PC-3 (cell line): ENCODE data around the gene RGS3. TPM values are rescaled to one million over a fixed set of nuclear protein-coding genes. Genes with fewer than 3 reads are reported as not detected.

Experiments used
- ATAC-seq: fragments of 200-7000 bp; cut with Tn5 transposase; 2 replicates; pipeline ENCODE4 v1.9.1; 2020; ENCODE audit warnings: mild to moderate bottlenecking, moderate library complexity
- BruUV-seq: library from RNA; stranded (reverse); fragments of 400-500 nt; replicated peaks from 2 replicates; lab custom pipeline; 2021; lab: Mats Ljungman, UMichigan
- CTCF ChIA-PET: fragments of 300-600 bp; sonication (Branson Sonifier 250); formaldehyde crosslinking; loops from one replicate; lab custom pipeline; 2022; ENCODE audit warnings: antibody characterized with exemption; lab: Charles Lee
- POLR2A ChIA-PET: fragments of 300-600 bp; sonication (Branson Sonifier 250); formaldehyde crosslinking; loops from one replicate; lab custom pipeline; 2022; ENCODE audit warnings: antibody characterized with exemption; ENCODE audit not compliant: unreplicated experiment; lab: Charles Lee
- DNase-seq: peaks from one replicate; pipeline ENCODE4 v3.0.0-alpha.2; 2015
- H2AFZ ChIP-seq: fragments of 300-600 bp; sonication (generic); 2 replicates; pipeline ENCODE4 v1.6.0; 2016; ENCODE audit warnings: antibody characterized with exemption, low read length
- H3F3A ChIP-seq: fragments of 300-600 bp; sonication (generic); one replicate; pipeline ENCODE4 v1.6.0; 2017; ENCODE audit warnings: antibody characterized with exemption, low read length, control low read depth, mild to moderate bottlenecking; ENCODE audit not compliant: unreplicated experiment
- H3K27ac ChIP-seq: fragments of 300-600 bp; sonication (generic); 2 replicates; pipeline ENCODE4 v1.5.1; 2016; ENCODE audit warnings: mild to moderate bottlenecking, low read length
- H3K27me3 ChIP-seq: fragments of 300-600 bp; sonication (generic); 2 replicates; pipeline ENCODE4 v1.6.1; 2016; ENCODE audit warnings: low read length, mixed read lengths
- H3K36me3 ChIP-seq: fragments of 300-600 bp; sonication (generic); 2 replicates; pipeline ENCODE4 v1.6.1; 2016; ENCODE audit warnings: low read depth, mixed run types, low read length, mixed read lengths
- H3K4me1 ChIP-seq: fragments of 300-600 bp; sonication (generic); 2 replicates; pipeline ENCODE4 v1.5.1; 2016; ENCODE audit warnings: low read length; ENCODE audit not compliant: insufficient read depth
- H3K4me2 ChIP-seq: fragments of 300-600 bp; sonication (generic); 2 replicates; pipeline ENCODE4 v1.6.0; 2016; ENCODE audit warnings: low read length
- H3K4me3 ChIP-seq: fragments of 300-600 bp; sonication (generic); 2 replicates; pipeline ENCODE4 v1.5.1; 2016; ENCODE audit warnings: mild to moderate bottlenecking, low read length, mixed read lengths
- H3K79me2 ChIP-seq: fragments of 300-600 bp; sonication (generic); 2 replicates; pipeline ENCODE4 v1.6.1; 2017; ENCODE audit warnings: low read length, mixed read lengths
- H3K9ac ChIP-seq: fragments of 300-600 bp; sonication (generic); 2 replicates; pipeline ENCODE4 v1.6.0; 2016; ENCODE audit warnings: mild to moderate bottlenecking, low read length
- H3K9me2 ChIP-seq: fragments of 300-600 bp; sonication (generic); replicated peaks from 2 replicates; pipeline ENCODE4 v1.6.1; 2016; ENCODE audit warnings: mixed run types, low read length, mixed read lengths
- H3K9me3 ChIP-seq: fragments of 300-600 bp; sonication (generic); 2 replicates; pipeline ENCODE4 v1.6.1; 2016; ENCODE audit warnings: low read length, mixed read lengths
- H4K20me1 ChIP-seq: fragments of 300-600 bp; sonication (generic); 2 replicates; pipeline ENCODE4 v1.6.1; 2016; ENCODE audit warnings: low read length, mixed read lengths
- CTCF ChIP-seq: fragments of 300-600 bp; sonication (generic); conservative IDR thresholded peaks from 2 replicates; pipeline ENCODE4 v1.5.1; 2017; ENCODE audit warnings: antibody characterized with exemption, low read depth, mild to moderate bottlenecking, low read length
- EZH2 ChIP-seq: fragments of 300-600 bp; sonication (generic); IDR thresholded peaks from one replicate; pipeline ENCODE4 v1.6.1; 2017; ENCODE audit warnings: antibody characterized with exemption, mild to moderate bottlenecking, low read length; ENCODE audit not compliant: unreplicated experiment
- EZH2phosphoT487 ChIP-seq: fragments of 300-600 bp; sonication (generic); IDR thresholded peaks from 2 replicates; pipeline ENCODE4 v1.6.1; 2018; ENCODE audit warnings: mild to moderate bottlenecking, antibody characterized with exemption, low read length, borderline replicate concordance
- intact Hi-C: fragments of 100-400 bp; cut with micrococcal nuclease; formaldehyde crosslinking; loops from 2 replicates; pipeline ENCODE4 v1.9.0; 2023
- total RNA-seq: library from RNA; depleted of rRNA; stranded (reverse); fragments of >200 nt; gene quantifications from 2 replicates; pipeline ENCODE4 v1.2.3, GENCODE V29; 2014

The RGS3 gene
- total RNA-seq, 1 experiment from 2014 or later = 26.3 TPM

- H3K4me2 ChIP-seq = no peak overlapping the region
- no peaks in the 10 kb centered on the region for H3F3A ChIP-seq
- intact Hi-C loops = no loop called here
- no peaks in the 10 kb centered on the region for H3K27me3 ChIP-seq
- ChIA-PET CTCF (no interaction called here), POLR2A (no interaction called here)
- H3K4me3 ChIP-seq = no peak overlapping the region
- no peak overlapping the region for H3K27ac ChIP-seq
- DNase-seq = no peak
- H3K79me2 ChIP-seq = no peaks in the 10 kb centered on the region
- ATAC-seq = no peak
- TF ChIP-seq EZH2 = no peak
- TF ChIP-seq CTCF = no peak
- no peak for TF ChIP-seq EZH2phosphoT487
- BruUV-seq = no TSS peak
- H4K20me1 ChIP-seq = no peaks in the 10 kb centered on the region
- H3K9me3 ChIP-seq = no peaks in the 10 kb centered on the region
- H3K9me2 ChIP-seq = no peaks in the 10 kb centered on the region
- no peak overlapping the region for H3K9ac ChIP-seq
- H2AFZ ChIP-seq = no peak overlapping the region
- no peaks in the 10 kb centered on the region for H3K4me1 ChIP-seq
- H3K36me3 ChIP-seq = no peaks in the 10 kb centered on the region; the same call in 1 of the 2 replicates
Measured at GRCh38 chr9:113529336-113530009, 65.9 kb downstream of the RGS3 start.

DNA sequence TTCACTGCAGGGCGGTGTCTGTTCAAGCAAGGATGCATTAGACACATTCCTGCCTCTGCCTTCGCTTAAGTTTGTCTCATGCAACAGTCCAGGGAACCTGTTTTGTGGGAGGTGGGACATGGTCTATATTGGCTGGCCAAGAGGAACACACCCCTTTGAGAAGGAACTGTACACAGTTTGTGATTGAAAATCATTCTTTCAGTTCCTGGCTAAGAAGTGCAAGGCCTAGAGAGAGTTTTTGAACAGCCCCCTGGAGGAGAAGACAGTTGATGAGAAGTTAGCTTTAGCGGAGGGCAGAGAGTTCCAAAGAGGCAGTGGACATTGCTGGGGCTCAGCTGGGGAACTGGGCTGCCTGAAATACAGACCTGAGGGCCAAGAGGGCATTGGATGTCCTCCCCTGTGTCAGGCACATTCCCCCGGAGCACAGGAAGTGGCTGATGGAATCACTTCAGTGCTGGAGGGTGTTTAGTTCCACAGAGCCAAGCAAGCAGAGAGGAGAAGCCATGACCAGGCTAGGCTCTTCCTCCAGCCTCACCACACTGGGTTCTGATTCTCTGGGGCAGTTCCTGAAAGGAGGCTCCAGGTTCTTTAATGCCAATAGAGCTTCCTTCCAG lies 66.6 kb downstream of the RGS3 start:
- ChIA-PET CTCF (no interaction called here), POLR2A (no interaction called here)
- H3K4me3 ChIP-seq = no peak overlapping the region
- H3F3A ChIP-seq = no peaks in the 10 kb centered on the region
- no peaks in the 10 kb centered on the region for H3K4me1 ChIP-seq
- H3K79me2 ChIP-seq = no peaks in the 10 kb centered on the region
- no peaks in the 10 kb centered on the region for H3K9me3 ChIP-seq
- H3K27me3 ChIP-seq = no peaks in the 10 kb centered on the region
- no peak for ATAC-seq
- no peaks in the 10 kb centered on the region for H4K20me1 ChIP-seq
- intact Hi-C loops = no loop called here
- H3K27ac ChIP-seq = no peak overlapping the region
- no peak overlapping the region for H3K4me2 ChIP-seq
- no peak for DNase-seq
- H2AFZ ChIP-seq = no peak overlapping the region
- H3K9ac ChIP-seq = no peak overlapping the region
- H3K9me2 ChIP-seq = no peaks in the 10 kb centered on the region
- no peaks in the 10 kb centered on the region; the same call in 1 of the 2 replicates for H3K36me3 ChIP-seq
- TF ChIP-seq EZH2phosphoT487 (no peak), CTCF (no peak), EZH2 (no peak)
- no TSS peak for BruUV-seq

GRCh38 chr9:113530942-113531341 lies 67.4 kb downstream of the RGS3 start:
- no peaks in the 10 kb centered on the region for H3K4me1 ChIP-seq
- ATAC-seq (no peak), DNase-seq (no peak)
- no peaks in the 10 kb centered on the region for H4K20me1 ChIP-seq
- H3K4me3 ChIP-seq = no peak overlapping the region
- no peaks in the 10 kb centered on the region for H3K27me3 ChIP-seq
- no peaks in the 10 kb centered on the region for H3F3A ChIP-seq
- TF ChIP-seq EZH2phosphoT487 (no peak), EZH2 (no peak), CTCF (no peak)
- H2AFZ ChIP-seq = no peak overlapping the region
- intact Hi-C loops = no loop called here
- H3K4me2 ChIP-seq = no peak overlapping the region
- no peaks in the 10 kb centered on the region; the same call in 1 of the 2 replicates for H3K36me3 ChIP-seq
- POLR2A ChIA-PET = no interaction called here
- no peak overlapping the region for H3K9ac ChIP-seq
- no TSS peak for BruUV-seq
- H3K79me2 ChIP-seq = no peaks in the 10 kb centered on the region
- H3K9me2 ChIP-seq = no peaks in the 10 kb centered on the region
- H3K9me3 ChIP-seq = no peaks in the 10 kb centered on the region
- CTCF ChIA-PET = no interaction called here
- no peak overlapping the region for H3K27ac ChIP-seq
